Activated T-helper 1 cell treated with anti-CD3 and anti-CD28 coated beads, Interleukin-12 subunit alpha, Interleukin-12 subunit beta, Interleukin-2, Interleukin-4 antibody, amounts not matched to agents 30 ng/mL and 10 ng/mL and 1 ng/mL, durations not matched to agents 14 hours and 24 hours and 36 hours (primary cell): ENCODE results near the gene CABP4. TPM values are rescaled to one million over a fixed set of nuclear protein-coding genes. Genes with fewer than 3 reads are reported as not detected.
A peak's percentile ranks its signal among the peaks of the same experiment; 100 is the strongest.
"Not testable (repeated sequence)": the region's sequence is repeated elsewhere in the genome, so short reads cannot be mapped to it uniquely, and the experiment has no call there.

Experiments
- DNase-seq: peaks from one replicate; pipeline ENCODE4 v3.0.0; 2021; ENCODE audit warnings: low spot score
- H3K27ac Mint-ChIP-seq: one replicate; pipeline ENCODE4 v1.8.0; 2021; ENCODE audit warnings: mild to moderate bottlenecking, mixed read lengths
- H3K27me3 Mint-ChIP-seq: one replicate; pipeline ENCODE4 v1.8.0; 2022; ENCODE audit warnings: mild to moderate bottlenecking, moderate library complexity, mixed read lengths; ENCODE audit not compliant: insufficient read depth
- H3K36me3 Mint-ChIP-seq: one replicate; pipeline ENCODE4 v1.8.0; 2021; ENCODE audit warnings: low read depth, mixed read lengths
- H3K4me1 Mint-ChIP-seq: one replicate; pipeline ENCODE4 v1.8.0; 2021; ENCODE audit warnings: low read depth, mixed read lengths
- H3K4me3 Mint-ChIP-seq: one replicate; pipeline ENCODE4 v1.8.0; 2021; ENCODE audit warnings: mild to moderate bottlenecking, moderate library complexity, mixed read lengths
- H3K9me3 Mint-ChIP-seq: one replicate; pipeline ENCODE4 v1.8.0; 2021; ENCODE audit warnings: mixed read lengths
- intact Hi-C: fragments of 100-400 bp; cut with micrococcal nuclease; formaldehyde crosslinking; loops from one replicate; pipeline ENCODE4 v1.15.1; 2024
- total RNA-seq: library from RNA; stranded (reverse); gene quantifications from 2 replicates; pipeline ENCODE4 v1.2.3, GENCODE V29; 2022

The CABP4 gene
- total RNA-seq, 1 donor from 2014 or later = 0.86 TPM

DNA sequence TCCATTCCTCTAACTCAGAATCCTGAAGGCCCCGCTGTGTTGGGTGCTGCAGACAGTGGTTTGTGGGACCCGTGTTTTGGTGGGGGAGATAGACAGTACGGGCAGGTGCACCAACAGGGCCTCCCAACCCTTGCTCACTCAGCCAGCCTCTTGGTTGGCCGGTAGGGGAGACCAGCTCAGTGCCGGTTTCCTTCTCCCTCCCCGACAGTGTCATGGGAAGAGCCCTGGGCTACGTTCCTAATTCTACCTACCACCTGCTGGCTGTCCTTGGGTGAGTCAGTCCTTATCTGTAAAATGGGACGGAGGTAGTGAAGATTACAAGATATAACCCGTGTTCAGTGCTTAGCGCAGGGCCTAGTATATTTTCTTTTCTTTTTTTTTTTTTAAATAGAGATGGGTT is 8.0 kb downstream of the CABP4 start:
- intact Hi-C loops = no loop called here
- no peaks in the 10 kb centered on the region for H3K9me3 Mint-ChIP-seq
- H3K27me3 Mint-ChIP-seq = no peaks in the 10 kb centered on the region
- H3K36me3 Mint-ChIP-seq = peaks cover 6% of the 10 kb centered on the region
- no peak for DNase-seq
- peaks cover 22% of the 10 kb centered on the region for H3K4me1 Mint-ChIP-seq
- H3K4me3 Mint-ChIP-seq = no peak overlapping the region
- H3K27ac Mint-ChIP-seq = no peak overlapping the region

DNA sequence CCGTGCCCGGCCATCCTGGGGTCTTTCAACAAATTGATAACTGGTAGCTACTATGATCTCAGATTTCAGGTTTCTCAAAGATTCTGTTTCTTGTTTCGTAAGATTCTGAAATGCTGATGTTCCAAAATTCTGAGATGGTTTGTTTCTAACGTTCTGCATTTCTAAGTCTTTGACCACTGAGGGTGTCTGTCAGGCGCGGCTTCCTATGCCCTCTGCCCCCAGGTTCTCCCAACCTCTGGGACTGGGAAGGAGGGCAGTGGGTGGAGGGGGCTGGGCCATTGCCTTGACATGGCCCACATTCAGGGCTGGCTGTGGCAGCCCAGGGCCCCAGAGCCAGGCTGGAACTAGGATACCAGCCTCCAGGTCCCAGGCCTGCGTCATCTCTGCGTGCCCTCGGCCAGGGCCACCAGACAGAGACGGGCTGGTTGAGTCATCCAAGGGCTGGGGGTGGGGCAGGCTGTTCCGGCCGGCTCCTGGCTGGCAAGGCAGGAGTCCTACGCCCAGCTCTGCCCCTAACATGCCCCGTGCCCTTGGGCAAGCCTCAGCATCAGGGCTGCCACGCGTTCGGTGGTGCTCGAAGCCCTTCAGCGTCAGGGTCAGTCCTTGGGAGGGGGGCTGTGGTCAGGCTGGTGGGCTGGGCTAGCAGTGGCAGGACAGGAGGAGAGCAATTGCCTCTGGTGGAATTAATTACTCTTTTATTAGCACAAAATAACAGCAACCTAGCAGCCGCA is 8.7 kb downstream of the CABP4 start:
- no peaks in the 10 kb centered on the region for H3K9me3 Mint-ChIP-seq
- H3K27me3 Mint-ChIP-seq = no peaks in the 10 kb centered on the region
- H3K27ac Mint-ChIP-seq = no peak overlapping the region
- H3K4me1 Mint-ChIP-seq = peaks cover 26% of the 10 kb centered on the region
- DNase-seq = no peak
- H3K4me3 Mint-ChIP-seq = peak overlapping the region; percentile 88
- intact Hi-C loops = loop anchor here (1.0 kb wide), 7 partner anchors 20 to 224 kb away; partner anchors contain the start of genes RAD9A and RPS6KB2
- peaks cover 6% of the 10 kb centered on the region for H3K36me3 Mint-ChIP-seq

DNA sequence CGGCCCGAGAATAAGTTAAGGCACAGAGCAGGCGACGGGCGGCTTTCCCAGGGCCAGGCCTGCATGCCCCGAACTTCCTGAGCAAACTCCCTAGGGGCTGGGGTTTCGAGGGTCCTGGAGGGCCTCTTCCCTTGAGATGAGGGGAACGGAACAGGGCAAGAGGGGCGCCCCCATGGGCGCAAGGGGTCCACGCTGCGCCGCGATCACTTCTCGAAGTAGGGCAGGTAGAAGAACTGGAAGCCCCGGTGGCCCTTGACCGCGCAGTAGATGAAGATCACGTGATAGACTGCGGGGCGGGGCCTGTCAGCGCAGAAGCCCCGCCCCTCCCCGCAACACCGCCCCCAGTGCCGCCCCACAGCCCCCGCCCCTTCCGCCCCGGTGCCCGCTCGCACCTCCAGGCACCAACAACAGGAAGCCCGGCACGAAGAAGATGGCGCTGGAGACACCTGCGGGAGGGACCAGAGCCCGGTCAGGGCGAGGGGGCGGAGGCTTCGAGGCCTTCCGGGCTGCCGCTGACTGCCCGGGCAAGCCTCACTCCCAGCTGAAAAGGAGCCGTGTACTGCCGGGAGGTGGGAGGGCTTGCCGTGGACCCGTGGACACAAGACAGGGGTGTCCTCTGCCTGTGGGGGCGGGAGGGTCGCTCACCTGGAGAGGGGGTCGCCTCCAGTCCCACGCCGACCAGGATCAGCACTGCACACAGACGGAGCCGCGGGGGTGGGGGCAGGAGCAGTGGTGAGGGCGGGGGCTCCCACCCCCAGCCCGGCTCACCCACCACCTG is 9.4 kb downstream of the CABP4 start:
- peaks cover 6% of the 10 kb centered on the region for H3K36me3 Mint-ChIP-seq
- peak overlapping the region; percentile 85 for H3K27ac Mint-ChIP-seq
- peaks cover 26% of the 10 kb centered on the region for H3K4me1 Mint-ChIP-seq
- H3K4me3 Mint-ChIP-seq = peak overlapping the region; percentile 88
- H3K27me3 Mint-ChIP-seq = no peaks in the 10 kb centered on the region
- H3K9me3 Mint-ChIP-seq = no peaks in the 10 kb centered on the region
- peak; percentile 89 for DNase-seq
- intact Hi-C loops = loop anchor here (1.0 to 5.0 kb wide), 8 partner anchors 20 to 224 kb away; partner anchors contain the start of genes POLD4, RAD9A and RPS6KB2

DNA sequence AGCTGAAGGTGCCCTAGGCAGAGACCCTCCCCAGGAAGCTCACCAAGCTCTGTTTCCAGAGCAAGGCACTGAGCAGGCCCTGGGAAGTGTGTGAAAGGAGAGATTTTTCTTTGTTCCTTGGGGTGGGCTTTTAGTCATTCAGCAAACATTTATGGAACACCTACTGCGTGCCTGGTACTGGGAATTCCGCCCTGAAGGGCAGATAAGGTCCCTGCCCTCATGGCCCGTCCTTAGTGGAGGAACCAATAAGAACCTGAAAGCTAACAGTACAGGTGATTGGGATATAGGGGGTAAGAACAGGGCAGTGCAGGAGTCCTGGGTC is 10.0 kb downstream of the CABP4 start:
- intact Hi-C loops = loop anchor here (5.0 kb wide), 1 partner anchor 113 kb away; the partner anchor contains the start of gene POLD4
- peak overlapping the region; percentile 88 for H3K4me3 Mint-ChIP-seq
- DNase-seq = no peak

DNA sequence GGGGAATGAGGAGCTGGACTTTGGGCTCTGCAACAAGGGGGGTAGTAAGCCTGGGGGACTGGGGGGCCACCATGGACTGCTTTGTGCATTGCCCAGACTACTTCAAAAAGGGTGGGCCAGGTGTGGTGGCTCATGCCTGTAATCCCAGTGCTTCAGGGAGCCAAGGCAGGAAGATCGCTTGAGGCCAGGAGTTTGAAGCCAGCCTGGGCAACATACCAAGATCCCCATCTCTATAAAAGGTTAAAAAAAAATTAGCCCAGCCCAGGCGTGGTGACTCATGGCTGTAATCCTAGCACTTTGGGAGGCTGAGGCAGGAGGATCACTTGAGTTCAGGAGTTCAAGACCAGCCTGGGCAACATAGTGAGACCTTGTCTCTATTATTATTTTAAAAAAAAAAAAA is 10.4 kb downstream of the CABP4 start:
- peak overlapping the region; percentile 85 for H3K27ac Mint-ChIP-seq
- intact Hi-C loops = loop anchor here (5.0 kb wide), 1 partner anchor 113 kb away; the partner anchor contains the start of gene POLD4
- peak overlapping the region; percentile 88 for H3K4me3 Mint-ChIP-seq
- H3K27me3 Mint-ChIP-seq, H3K36me3 Mint-ChIP-seq, DNase-seq, H3K9me3 Mint-ChIP-seq: not testable (repeated sequence)
- H3K4me1 Mint-ChIP-seq = peaks cover 26% of the 10 kb centered on the region

More for the DNA sequence above, 10.0 kb downstream of the CABP4 start:
- peak overlapping the region; percentile 85 for H3K27ac Mint-ChIP-seq
- H3K4me1 Mint-ChIP-seq = peaks cover 26% of the 10 kb centered on the region
- H3K27me3 Mint-ChIP-seq = no peaks in the 10 kb centered on the region
- H3K36me3 Mint-ChIP-seq = peaks cover 6% of the 10 kb centered on the region
- H3K9me3 Mint-ChIP-seq = no peaks in the 10 kb centered on the region

DNA sequence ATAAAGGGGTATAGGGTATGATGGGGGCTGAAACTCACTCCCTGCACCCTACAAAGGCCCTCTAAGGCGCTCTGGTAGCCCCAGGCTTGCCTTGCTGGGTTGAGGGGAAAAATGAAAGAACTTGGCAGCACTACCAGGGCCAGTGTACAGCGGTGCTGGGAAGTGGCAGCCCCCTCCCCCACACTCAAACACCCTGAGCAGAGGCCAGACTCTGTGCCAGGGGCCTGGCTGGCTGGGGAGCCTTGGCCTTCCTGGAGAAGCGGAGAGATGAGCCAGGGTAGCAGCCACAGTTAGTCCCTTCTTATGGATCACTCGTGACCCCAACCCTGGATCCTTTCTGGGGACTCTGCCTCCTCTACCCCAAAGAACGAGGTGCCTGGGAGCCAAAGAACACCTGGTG is 11.2 kb downstream of the CABP4 start:
- no peaks in the 10 kb centered on the region for H3K9me3 Mint-ChIP-seq
- H3K27ac Mint-ChIP-seq = peak overlapping the region; percentile 65
- peaks cover 26% of the 10 kb centered on the region for H3K4me1 Mint-ChIP-seq
- peak overlapping the region; percentile 91 for H3K4me3 Mint-ChIP-seq
- H3K36me3 Mint-ChIP-seq = peaks cover 6% of the 10 kb centered on the region
- intact Hi-C loops = loop anchor here (5.0 kb wide), 1 partner anchor 114 kb away; the partner anchor contains the start of gene POLD4
- DNase-seq = no peak
- H3K27me3 Mint-ChIP-seq = no peaks in the 10 kb centered on the region

DNA sequence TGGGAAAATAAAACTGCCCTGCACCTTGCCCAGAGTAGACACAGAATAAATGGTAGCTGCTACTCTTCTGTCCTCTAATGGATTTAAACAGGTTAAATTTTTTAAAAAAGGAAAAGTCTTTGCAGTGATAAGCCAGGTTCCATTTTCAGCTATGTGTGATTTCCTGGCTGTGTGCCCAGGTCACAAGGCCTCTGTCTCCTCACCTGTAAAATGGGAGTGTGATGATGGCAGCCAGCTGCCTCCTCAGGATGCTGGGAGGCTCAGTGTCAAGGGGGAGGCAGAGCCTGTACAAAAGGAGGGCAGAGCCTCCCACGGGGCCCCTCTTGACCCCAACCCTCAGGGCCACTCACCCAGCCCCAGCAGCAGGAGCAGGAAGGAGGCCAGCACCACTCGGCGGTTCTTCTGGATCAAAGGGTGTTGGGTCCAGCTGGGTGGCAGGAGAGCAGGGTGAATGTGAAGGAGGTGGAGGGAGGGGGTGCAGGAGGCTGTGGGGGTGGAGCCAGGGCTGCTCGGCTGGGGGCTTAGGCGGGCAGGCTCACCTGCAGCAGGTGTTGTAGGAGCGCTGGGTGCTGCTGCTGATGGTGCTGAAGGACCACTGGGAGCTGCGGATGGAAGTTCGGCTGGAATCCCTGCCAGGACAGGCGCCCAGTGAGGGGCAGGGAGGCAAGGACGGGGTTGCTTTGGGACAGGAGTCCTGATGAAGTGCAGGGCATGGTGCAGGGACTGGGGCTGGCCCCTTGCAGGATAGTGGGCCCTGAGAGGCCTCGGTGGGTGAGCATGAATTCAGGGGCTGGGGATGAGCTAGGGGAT is 12.0 kb downstream of the CABP4 start:
- peak overlapping the region; percentile 71 for H3K27ac Mint-ChIP-seq
- DNase-seq = no peak
- H3K36me3 Mint-ChIP-seq = peaks cover 6% of the 10 kb centered on the region
- peaks cover 26% of the 10 kb centered on the region for H3K4me1 Mint-ChIP-seq
- intact Hi-C loops = loop anchor here (5.0 kb wide), 1 partner anchor 115 kb away; the partner anchor contains the start of gene POLD4
- H3K4me3 Mint-ChIP-seq = peak overlapping the region; percentile 91
- H3K27me3 Mint-ChIP-seq = no peaks in the 10 kb centered on the region
- no peaks in the 10 kb centered on the region for H3K9me3 Mint-ChIP-seq

DNA sequence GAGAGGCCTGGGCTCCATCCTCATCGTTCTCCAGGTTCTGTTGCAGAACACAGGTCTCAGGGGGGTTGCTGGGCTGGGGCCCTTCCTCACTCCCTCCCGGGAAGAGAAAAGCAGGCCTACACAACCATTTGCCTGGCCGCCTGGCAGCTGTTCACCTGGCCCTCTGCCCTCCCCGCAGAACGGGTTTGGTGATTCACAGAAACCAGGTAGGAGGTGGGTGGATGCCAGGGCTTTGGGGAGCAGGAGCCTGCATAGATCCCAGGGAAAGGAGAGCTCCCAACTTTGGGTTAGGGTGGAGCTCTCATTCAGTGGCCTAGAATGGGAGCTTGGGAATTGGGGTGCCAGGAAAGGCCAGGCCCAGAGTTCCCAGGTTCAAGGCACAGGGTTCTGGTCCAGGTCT is 12.9 kb downstream of the CABP4 start:
- Mint-ChIP-seq H3K9me3 (no peaks in the 10 kb centered on the region), H3K36me3 (peaks cover 6% of the 10 kb centered on the region), H3K4me1 (peaks cover 26% of the 10 kb centered on the region), H3K4me3 (peak overlapping the region; percentile 91), H3K27ac (peak overlapping the region; percentile 84), H3K27me3 (no peaks in the 10 kb centered on the region)
- intact Hi-C loops = loop anchor here (2.0 to 5.0 kb wide), 2 partner anchors 29 to 116 kb away; partner anchors contain the start of gene POLD4
- no peak for DNase-seq

DNA sequence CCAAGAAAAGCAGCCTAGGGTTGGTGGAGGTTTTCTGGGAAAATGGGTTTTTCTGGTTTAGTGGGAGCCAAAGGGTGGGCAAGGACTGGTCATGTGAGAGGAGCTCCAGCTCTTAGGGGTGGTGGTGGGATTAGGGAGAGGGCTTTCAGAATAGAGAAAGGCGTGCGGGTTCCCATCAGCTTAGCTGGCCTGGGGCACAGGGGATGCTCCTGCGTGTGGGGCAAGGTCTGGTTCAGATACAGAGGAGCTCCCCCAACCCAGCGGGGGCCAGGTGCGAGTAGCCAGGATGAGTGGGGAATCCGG is 13.3 kb downstream of the CABP4 start:
- intact Hi-C loops = loop anchor here (2.0 to 5.0 kb wide), 2 partner anchors 30 to 116 kb away; partner anchors contain the start of gene POLD4
- Mint-ChIP-seq H3K27ac (peak overlapping the region; percentile 84), H3K9me3 (no peaks in the 10 kb centered on the region), H3K27me3 (no peaks in the 10 kb centered on the region), H3K36me3 (peaks cover 6% of the 10 kb centered on the region), H3K4me3 (peak overlapping the region; percentile 91), H3K4me1 (peaks cover 26% of the 10 kb centered on the region)
- DNase-seq = no peak

DNA sequence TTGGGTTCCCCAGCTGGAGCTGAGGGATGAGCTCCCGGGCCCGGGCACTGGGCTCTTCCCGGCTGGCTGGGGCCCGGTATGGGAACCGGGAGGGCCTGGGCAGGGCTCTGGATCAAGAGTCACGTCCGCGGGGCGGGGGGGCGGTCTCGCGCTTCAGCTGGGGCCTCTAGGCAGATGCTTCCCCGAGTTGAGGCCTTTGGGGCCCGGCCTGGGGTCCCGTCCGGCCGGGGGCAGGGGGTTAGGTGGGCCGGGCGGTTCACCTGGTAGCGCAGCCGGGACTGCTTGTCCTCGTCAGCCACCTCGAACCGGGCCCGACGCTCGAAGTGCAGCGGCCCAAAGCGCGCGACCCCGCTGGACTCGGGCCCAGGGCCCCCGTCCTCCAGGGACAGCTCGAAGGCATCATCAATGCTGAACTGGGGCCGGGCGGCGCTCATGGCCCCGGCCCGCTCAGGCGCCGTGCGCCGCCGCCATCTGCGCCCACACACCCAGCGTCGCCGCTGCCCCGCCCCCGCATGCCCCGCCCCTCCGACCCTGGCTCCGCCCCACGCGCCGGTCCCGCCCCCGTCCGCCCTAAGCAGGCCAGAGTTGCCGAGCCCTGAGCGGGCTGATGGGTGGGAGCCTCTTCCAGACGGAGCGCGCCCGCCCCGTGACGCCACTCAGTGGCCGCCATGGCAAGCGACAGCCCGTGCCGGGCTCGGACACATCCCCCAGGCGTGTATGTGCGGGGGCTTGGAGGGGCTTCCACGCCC is 13.8 kb downstream of the CABP4 start, which contains the start of gene TMEM134:
TMEM134 (minus strand) TSS at position 493 of the 749 bp plus-strand sequence; CDS start at position 434, 59 bp downstream.
- H3K9me3 Mint-ChIP-seq = no peaks in the 10 kb centered on the region
- intact Hi-C loops = loop anchor here (1.0 to 5.0 kb wide), 8 partner anchors 14 to 117 kb away; partner anchors contain the start of genes AIP, CDK2AP2, CORO1B and POLD4
- peak within 1 kb of the TSS; percentile 84 for H3K27ac Mint-ChIP-seq
- no peaks in the 10 kb centered on the region for H3K27me3 Mint-ChIP-seq
- H3K36me3 Mint-ChIP-seq = peaks cover 6% of the 10 kb centered on the region
- peaks cover 23% of the 10 kb centered on the region for H3K4me1 Mint-ChIP-seq
- peak; percentile 88 for DNase-seq
- peak within 1 kb of the TSS; percentile 91 for H3K4me3 Mint-ChIP-seq

DNA sequence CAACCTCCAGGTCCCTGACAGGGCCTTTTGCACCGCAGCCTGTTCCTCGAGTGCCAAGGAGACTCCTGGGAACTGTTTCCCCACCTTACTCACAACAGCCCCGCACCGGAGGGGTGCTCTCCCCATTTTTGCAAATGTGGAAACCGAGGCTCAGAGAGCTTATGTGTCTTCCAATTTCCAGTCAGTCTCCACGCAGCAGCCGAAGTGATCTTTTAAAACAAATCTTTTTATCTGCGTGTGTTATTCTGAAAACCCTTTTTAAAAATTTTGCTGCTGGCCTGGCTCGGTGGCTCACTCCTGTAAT is 14.3 kb downstream of the CABP4 start:
- Mint-ChIP-seq H3K36me3 (peaks cover 6% of the 10 kb centered on the region), H3K27ac (peak overlapping the region; percentile 48), H3K4me1 (peaks cover 17% of the 10 kb centered on the region), H3K4me3 (peak overlapping the region; percentile 76), H3K27me3 (no peaks in the 10 kb centered on the region), H3K9me3 (no peaks in the 10 kb centered on the region)
- no peak for DNase-seq
- intact Hi-C loops = loop anchor here (1.0 to 5.0 kb wide), 8 partner anchors 14 to 117 kb away; partner anchors contain the start of genes AIP, CDK2AP2, CORO1B and POLD4
